ENCODE results near the gene NKAIN2. TPM values are rescaled to one million over a fixed set of nuclear protein-coding genes. Genes with fewer than 3 reads are reported as not detected.

The NKAIN2 gene
- total RNA-seq, 2 donors from 2014 or later = 0.31 to 2.3 TPM

- no peak for TF ChIP-seq CTCF (IDR thresholded peaks at IDR 0.05)
These were observed 253.0 kb downstream of the NKAIN2 start for GRCh38 chr6:124056407-124057334.

GRCh38 chr6:124057461-124057860, 253.8 kb downstream of the NKAIN2 start:
- Histone ChIP-seq H3K36me3 (no peaks in the 10 kb centered on the region), H3K4me1 (no peaks in the 10 kb centered on the region), H3K27ac (no peak overlapping the region), H3K9me3 (no peaks in the 10 kb centered on the region), H3K4me3 (no peak overlapping the region), H3K27me3 (no peaks in the 10 kb centered on the region)
- no peak for DNase-seq (ENCODE audit: low spot score)
- TF ChIP-seq CTCF (IDR thresholded peaks at IDR 0.05) = no peak

More at GRCh38 chr6:124056407-124057334, 253.0 kb downstream of the NKAIN2 start:
- no peak for DNase-seq (ENCODE audit: low spot score)
- Histone ChIP-seq H3K27ac (no peak overlapping the region), H3K4me1 (no peaks in the 10 kb centered on the region), H3K27me3 (no peaks in the 10 kb centered on the region), H3K36me3 (no peaks in the 10 kb centered on the region), H3K9me3 (no peaks in the 10 kb centered on the region), H3K4me3 (no peak overlapping the region)

GRCh38 chr6:124064317-124065113, 260.9 kb downstream of the NKAIN2 start:
- Histone ChIP-seq H3K9me3 (no peaks in the 10 kb centered on the region), H3K4me1 (no peaks in the 10 kb centered on the region), H3K27ac (no peak overlapping the region), H3K36me3 (no peaks in the 10 kb centered on the region), H3K27me3 (no peaks in the 10 kb centered on the region), H3K4me3 (no peak overlapping the region)
- TF ChIP-seq CTCF (IDR thresholded peaks at IDR 0.05) = no peak
- DNase-seq (ENCODE audit: low spot score) = no peak

- H3K36me3 ChIP-seq = no peaks in the 10 kb centered on the region
- DNase-seq (ENCODE audit: low spot score) = no peak
- H3K27ac ChIP-seq = no peak overlapping the region
- no peak for TF ChIP-seq CTCF (IDR thresholded peaks at IDR 0.05)
- H3K27me3 ChIP-seq = no peaks in the 10 kb centered on the region
- H3K4me3 ChIP-seq = no peak overlapping the region
- no peaks in the 10 kb centered on the region for H3K4me1 ChIP-seq
- H3K9me3 ChIP-seq = no peaks in the 10 kb centered on the region
These were observed 262.6 kb downstream of the NKAIN2 start for GRCh38 chr6:124066269-124066668.

GRCh38 chr6:124066946-124067552, 263.4 kb downstream of the NKAIN2 start:
- Histone ChIP-seq H3K4me1 (no peaks in the 10 kb centered on the region), H3K27ac (peak overlapping the region; percentile 7 to 42), H3K27me3 (no peaks in the 10 kb centered on the region), H3K36me3 (no peaks in the 10 kb centered on the region), H3K4me3 (no peak overlapping the region), H3K9me3 (no peaks in the 10 kb centered on the region)
- no peak for TF ChIP-seq CTCF (IDR thresholded peaks at IDR 0.05)
- no peak for DNase-seq (ENCODE audit: low spot score)
